Gastrocnemius medialis (tissue), 4 donors: Measurements from ENCODE around the gene INPP5A. TPM values are rescaled to one million over a fixed set of nuclear protein-coding genes. Genes with fewer than 3 reads are reported as not detected.

Experiments
- ATAC-seq, 2 donors: fragments of 150-250 bp; one replicate each; pipeline ENCODE4 v1.9.1; 2016
- DNase-seq, 2 donors: peaks; one replicate each; pipeline ENCODE4 v3.0.0-alpha.2; 2019
- H3K27ac ChIP-seq, 4 donors: fragments of 200-600 bp; sonication (generic); 1 replicate in 1 of 4; 2 replicates in 3 of 4; pipeline ENCODE4 v1.5.1; 2016 to 2018; ENCODE audit warnings: mild to moderate bottlenecking in 2 of 4, moderate library complexity in 1 of 4
- H3K27me3 ChIP-seq, 3 donors: fragments of 200-600 bp; sonication (generic) in 2 of 3; 1 replicate in 1 of 3; 2 replicates in 2 of 3; pipeline versions ENCODE4 v1.5.1 to v1.6.0; 2016 to 2019; ENCODE audit warnings: mild to moderate bottlenecking in 1 of 3, moderate library complexity in 1 of 3
- H3K36me3 ChIP-seq, 2 donors: fragments of 200-600 bp; sonication (generic) in 1 of 2; one replicate each; pipeline ENCODE4 v1.5.1; 2017 to 2018
- H3K4me1 ChIP-seq, 2 donors: fragments of 200-600 bp; sonication (generic) in 1 of 2; one replicate each; pipeline ENCODE4 v1.5.1; 2016 to 2017; ENCODE audit warnings: mild to moderate bottlenecking in 2 of 2
- H3K4me3 ChIP-seq, 4 donors: fragments of 200-600 bp; sonication (generic) in 3 of 4; 1 replicate in 1 of 4; 2 replicates in 3 of 4; pipeline ENCODE4 v1.5.1; 2016 to 2019; ENCODE audit warnings: mild to moderate bottlenecking in 2 of 4
- H3K9me3 ChIP-seq, 3 donors: fragments of 200-600 bp; sonication (generic) in 2 of 3; 1 replicate in 1 of 3; 2 replicates in 2 of 3; pipeline ENCODE4 v1.5.1; 2016 to 2019
- POLR2A ChIP-seq, 2 donors: fragments of 450-650 bp; IDR thresholded peaks; one replicate each; pipeline ENCODE4 v1.6.1; 2017; ENCODE audit warnings: antibody characterized with exemption in 2 of 2, mild to moderate bottlenecking in 2 of 2, moderate library complexity in 2 of 2
- in situ Hi-C, 4 donors: fragments of 200-750 bp; cut with MboI; loops; one replicate each; pipeline versions ENCODE4 v1.15.0 to v1.8.0; 2017; ENCODE audit warnings: low sequenced_read_pairs in 4 of 4
- intact Hi-C: fragments of 100-400 bp; cut with DNase I; formaldehyde crosslinking; loops from one replicate; pipeline ENCODE4 v1.15.1; 2023; ENCODE audit warnings: low total_unique reads
- total RNA-seq, 4 donors: library from RNA; depleted of rRNA; stranded (reverse); fragments of >200 nt; gene quantifications; one replicate each; pipeline versions ENCODE4 v1.1.0 to v1.2.3, GENCODE V29; 2016
- TF ChIP-seq, protein P1 (sequence below), 5 experiments: fragments of 450-650 bp in 3 of 5; fragments of 200-600 bp in 2 of 5; sonication (generic) in 2 of 5; IDR thresholded peaks in 4 of 5; conservative IDR thresholded peaks in 1 of 5; 1 replicate in 4 of 5; 2 replicates in 1 of 5; pipeline ENCODE4 v1.5.1; 2016 to 2019; ENCODE audit warnings: antibody characterized with exemption in 5 of 5, mild to moderate bottlenecking in 3 of 5, moderate library complexity in 3 of 5

Gene INPP5A
- total RNA-seq, 4 donors from 2014 or later, result 74.9 to 107 (median 92.4) TPM

DNA sequence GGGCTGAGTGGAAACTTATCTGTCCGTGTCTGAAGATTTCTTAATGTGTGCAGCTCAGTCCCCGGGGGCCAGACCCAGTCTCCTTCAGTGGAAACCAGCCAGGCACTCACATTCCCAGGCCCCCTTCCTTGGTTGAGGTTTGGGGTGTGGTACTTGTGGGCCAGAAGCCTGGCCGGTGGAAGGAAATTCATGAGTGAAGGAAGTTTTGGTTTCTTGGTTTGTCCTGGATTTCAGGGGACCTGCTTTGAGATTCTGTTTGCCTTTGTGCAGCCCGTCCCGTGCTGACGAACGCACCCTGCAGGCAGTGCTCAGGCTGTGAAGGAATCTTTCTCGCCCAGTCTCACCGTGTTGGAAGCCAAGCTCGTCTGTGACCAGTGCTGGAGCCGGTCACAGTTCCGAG, 2.9 kb downstream of the INPP5A start:
- Histone ChIP-seq H3K27me3 (no peaks in the 10 kb centered on the region), H3K4me1 (peaks cover 65 to 66% of the 10 kb centered on the region in 2 donors), H3K9me3 (no peaks in the 10 kb centered on the region), H3K4me3 (peak overlapping the region in 2 of 4 donors; percentile 22 to 84), H3K36me3 (no peaks in the 10 kb centered on the region), H3K27ac (peak overlapping the region; percentile 86 to 93 (median 90))
- ATAC-seq (no peak), DNase-seq (no peak)
- in situ Hi-C loops (loop anchor here (25.0 kb wide), 2 partner anchors 97 to 153 kb away; partner anchors contain the start of gene PWWP2B (in 1 of the 4)), intact Hi-C loops (no loop called here)
- no peak for TF ChIP-seq POLR2A (IDR thresholded peaks at IDR 0.05)
- TF ChIP-seq, protein P1, sequence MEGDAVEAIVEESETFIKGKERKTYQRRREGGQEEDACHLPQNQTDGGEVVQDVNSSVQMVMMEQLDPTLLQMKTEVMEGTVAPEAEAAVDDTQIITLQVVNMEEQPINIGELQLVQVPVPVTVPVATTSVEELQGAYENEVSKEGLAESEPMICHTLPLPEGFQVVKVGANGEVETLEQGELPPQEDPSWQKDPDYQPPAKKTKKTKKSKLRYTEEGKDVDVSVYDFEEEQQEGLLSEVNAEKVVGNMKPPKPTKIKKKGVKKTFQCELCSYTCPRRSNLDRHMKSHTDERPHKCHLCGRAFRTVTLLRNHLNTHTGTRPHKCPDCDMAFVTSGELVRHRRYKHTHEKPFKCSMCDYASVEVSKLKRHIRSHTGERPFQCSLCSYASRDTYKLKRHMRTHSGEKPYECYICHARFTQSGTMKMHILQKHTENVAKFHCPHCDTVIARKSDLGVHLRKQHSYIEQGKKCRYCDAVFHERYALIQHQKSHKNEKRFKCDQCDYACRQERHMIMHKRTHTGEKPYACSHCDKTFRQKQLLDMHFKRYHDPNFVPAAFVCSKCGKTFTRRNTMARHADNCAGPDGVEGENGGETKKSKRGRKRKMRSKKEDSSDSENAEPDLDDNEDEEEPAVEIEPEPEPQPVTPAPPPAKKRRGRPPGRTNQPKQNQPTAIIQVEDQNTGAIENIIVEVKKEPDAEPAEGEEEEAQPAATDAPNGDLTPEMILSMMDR (IDR thresholded peaks at IDR 0.05 in 4 of 5, conservative IDR thresholded peaks at IDR 0.05 in 1 of 5), result no peak

DNA sequence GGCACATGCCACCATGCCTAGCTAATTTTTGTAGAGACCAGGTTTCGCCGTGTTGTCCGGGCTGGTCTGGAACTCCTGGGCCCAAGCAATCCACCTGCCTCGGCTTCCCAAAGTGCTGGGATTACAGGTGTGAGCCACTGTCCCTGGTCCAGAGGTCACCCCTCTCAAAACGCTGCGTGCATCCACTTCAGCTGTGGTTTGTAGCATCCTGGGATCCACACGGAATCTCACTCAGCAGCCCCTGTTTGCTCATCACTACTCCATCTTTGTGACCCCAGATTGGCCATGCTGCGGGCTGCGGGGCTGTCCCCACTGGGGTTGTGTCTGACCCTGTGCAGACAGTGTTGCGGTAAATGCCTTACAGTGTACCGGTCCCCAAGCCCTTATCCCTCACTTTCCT, 3.5 kb downstream of the INPP5A start:
- Histone ChIP-seq H3K9me3 (no peaks in the 10 kb centered on the region), H3K4me1 (peaks cover 58 to 60% of the 10 kb centered on the region in 2 donors), H3K36me3 (no peaks in the 10 kb centered on the region), H3K4me3 (no peak overlapping the region), H3K27me3 (no peaks in the 10 kb centered on the region), H3K27ac (peak overlapping the region in 3 of 4 donors; percentile 86 to 92 (median 87))
- intact Hi-C loops, result no loop called here
- ATAC-seq (no peak), DNase-seq (no peak)
- TF ChIP-seq POLR2A (IDR thresholded peaks at IDR 0.05), result no peak
- TF ChIP-seq, protein P1 (IDR thresholded peaks at IDR 0.05 in 4 of 5, conservative IDR thresholded peaks at IDR 0.05 in 1 of 5), result no peak
- in situ Hi-C loops, result loop anchor here (25.0 kb wide), 2 partner anchors 96 to 154 kb away; partner anchors contain the start of gene PWWP2B (in 1 of the 4)

DNA sequence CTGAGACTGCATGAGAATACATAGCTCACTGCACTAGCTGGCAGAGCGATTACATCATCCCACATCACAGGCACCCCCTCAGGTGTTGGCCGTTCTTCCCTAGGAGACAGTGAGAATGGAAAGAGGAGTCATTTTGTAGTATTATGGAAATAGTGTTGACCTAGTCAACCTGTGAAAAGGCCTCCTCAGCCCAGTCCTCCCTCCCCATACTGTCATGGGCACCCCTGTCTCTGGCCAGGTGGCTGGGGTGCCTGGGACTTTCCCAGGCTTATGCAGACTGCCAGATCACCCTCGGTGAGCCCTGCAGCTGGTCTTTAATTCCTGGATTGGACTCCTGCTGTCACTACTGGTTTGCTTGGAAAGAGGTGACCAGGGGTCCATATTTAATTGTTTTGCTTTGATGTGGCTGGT, 4.0 kb downstream of the INPP5A start:
- in situ Hi-C loops, result loop anchor here (25.0 kb wide), 2 partner anchors 96 to 154 kb away; partner anchors contain the start of gene PWWP2B (in 1 of the 4)
- H3K36me3 ChIP-seq, result no peaks in the 10 kb centered on the region
- peak overlapping the region; percentile 7 to 92 (median 16) for H3K27ac ChIP-seq
- H3K4me1 ChIP-seq, result peaks cover 54 to 59% of the 10 kb centered on the region in 2 donors
- H3K4me3 ChIP-seq, result no peak overlapping the region
- intact Hi-C loops, result no loop called here
- H3K27me3 ChIP-seq, result no peaks in the 10 kb centered on the region
- no peaks in the 10 kb centered on the region for H3K9me3 ChIP-seq
- ATAC-seq (no peak), DNase-seq (no peak)
- TF ChIP-seq POLR2A (IDR thresholded peaks at IDR 0.05), result no peak
- TF ChIP-seq, protein P1 (IDR thresholded peaks at IDR 0.05 in 4 of 5, conservative IDR thresholded peaks at IDR 0.05 in 1 of 5), result no peak

DNA sequence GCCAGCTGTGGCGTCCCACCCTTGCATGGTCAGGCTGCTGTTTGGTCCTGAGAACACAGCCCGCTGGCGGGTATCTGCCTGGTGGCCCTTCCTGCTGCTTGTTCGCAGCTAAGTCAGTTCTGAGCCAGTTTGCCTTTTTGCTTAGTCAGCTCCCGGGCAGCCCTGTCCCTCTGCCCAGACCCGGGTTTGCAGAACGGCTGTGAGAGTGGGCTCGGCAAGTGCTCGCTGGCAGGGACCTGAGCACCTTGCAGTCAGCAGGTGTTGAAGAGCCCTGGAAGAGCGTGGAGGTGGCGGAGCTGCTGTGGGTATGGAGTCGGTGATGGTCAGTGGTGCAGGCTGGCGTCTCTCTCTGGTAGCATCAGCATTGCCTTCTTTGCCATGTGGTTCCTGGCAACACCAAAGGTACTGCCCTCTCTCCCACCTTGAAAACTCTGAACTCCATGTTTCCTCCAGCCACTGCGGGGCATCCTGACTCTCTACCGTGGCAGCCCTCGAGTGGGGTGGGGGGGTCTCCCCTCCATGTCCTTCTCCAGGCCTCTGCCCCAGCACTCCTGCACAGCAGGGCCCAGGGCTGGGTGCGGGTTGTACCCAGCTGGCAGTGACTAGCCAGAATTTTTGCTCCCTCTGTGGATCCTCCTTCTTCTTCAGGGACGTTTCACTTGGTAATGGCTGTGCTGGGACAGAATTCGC, 4.6 kb downstream of the INPP5A start:
- no peak overlapping the region for H3K4me3 ChIP-seq
- DNase-seq (peak in 1 of 2 donors; percentile 9), ATAC-seq (no peak)
- H3K27ac ChIP-seq, result peak overlapping the region in 2 of 4 donors; percentile 23 to 92
- TF ChIP-seq, protein P1 (IDR thresholded peaks at IDR 0.05 in 4 of 5, conservative IDR thresholded peaks at IDR 0.05 in 1 of 5), result no peak
- no peak for TF ChIP-seq POLR2A (IDR thresholded peaks at IDR 0.05)
- in situ Hi-C loops, result loop anchor here (25.0 kb wide), 2 partner anchors 95 to 155 kb away; partner anchors contain the start of gene PWWP2B (in 1 of the 4)
- no peaks in the 10 kb centered on the region for H3K9me3 ChIP-seq
- intact Hi-C loops, result no loop called here
- no peaks in the 10 kb centered on the region for H3K36me3 ChIP-seq
- peaks cover 54 to 65% of the 10 kb centered on the region in 2 donors for H3K4me1 ChIP-seq
- no peaks in the 10 kb centered on the region for H3K27me3 ChIP-seq
